HCT116 (cell line): ENCODE results near the gene WDFY2. TPM values are rescaled to one million over a fixed set of nuclear protein-coding genes. Genes with fewer than 3 reads are reported as not detected.

Source experiments
- ATAC-seq: fragments of 200-7000 bp; cut with Tn5 transposase; 2 replicates; pipeline ENCODE4 v1.9.1; 2020; ENCODE audit warnings: mild to moderate bottlenecking, moderate library complexity
- BruUV-seq: library from RNA; stranded (reverse); fragments of 400-500 nt; replicated peaks from 2 replicates; lab custom pipeline; 2021; lab: Mats Ljungman, UMichigan
- CTCF ChIA-PET: fragments of 300-600 bp; sonication (Branson Sonifier 250); formaldehyde crosslinking; loops from one replicate; lab custom pipeline; 2021; ENCODE audit warnings: antibody characterized with exemption; lab: Charles Lee
- POLR2A ChIA-PET: fragments of 300-600, 350-600 bp; sonication (Branson Sonifier 250); formaldehyde crosslinking; loops from one replicate; lab custom pipeline; 2021; ENCODE audit warnings: antibody characterized with exemption; lab: Charles Lee
- RAD21 ChIA-PET, 2 experiments: fragments of 300-600 bp; sonication (Branson Sonifier 250); formaldehyde crosslinking; loops; one replicate each; lab custom pipeline; 2023; ENCODE audit warnings: low total read pairs in 2 of 2; ENCODE audit not compliant: uncharacterized antibody in 2 of 2, unreplicated experiment in 2 of 2, low non-redundant PET in 1 of 2; lab: Charles Lee
- DNase-seq: peaks from one replicate; pipeline ENCODE4 v3.0.0-alpha.2; 2010; ENCODE audit warnings: low read depth, low spot score
- H2AFZ ChIP-seq: fragments of 200-600 bp; shearing (Covaris generic), sonication (generic); 2 replicates; pipeline ENCODE4 v1.6.1; 2017; ENCODE audit warnings: low read depth, mixed run types, mixed read lengths, antibody characterized with exemption, low read length; ENCODE audit not compliant: poor library complexity, severe bottlenecking
- H3K27ac ChIP-seq: 2 replicates; pipeline ENCODE4 v1.5.1; 2012; ENCODE audit warnings: low read depth, low read length
- H3K27me3 ChIP-seq: fragments of 200-600 bp; sonication (generic); 2 replicates; pipeline ENCODE4 v1.6.1; 2016; ENCODE audit warnings: mixed run types, low read length, mixed read lengths; ENCODE audit not compliant: insufficient read depth
- H3K36me3 ChIP-seq, 2 experiments: fragments of 200-500 bp in 1 of 2; fragments of 200-600 bp in 1 of 2; sonication (Bioruptor generic) in 1 of 2; sonication (generic) in 1 of 2; 2 replicates each; pipeline versions ENCODE4 v1.5.1 to v1.6.1; 2014 to 2016; ENCODE audit warnings: low read length in 2 of 2, inconsistent platforms in 1 of 2, mixed read lengths in 1 of 2, mixed run types in 1 of 2; ENCODE audit not compliant: insufficient read depth in 2 of 2, control insufficient read depth in 1 of 2
- H3K4me1 ChIP-seq, 2 experiments: fragments of 200-600 bp in 1 of 2; sonication (generic) in 1 of 2; 2 replicates each; pipeline versions ENCODE4 v1.5.1 to v1.6.1; 2012 to 2017; ENCODE audit warnings: low read length in 2 of 2, inconsistent platforms in 1 of 2, mild to moderate bottlenecking in 1 of 2, mixed read lengths in 1 of 2, mixed run types in 1 of 2, moderate library complexity in 1 of 2; ENCODE audit not compliant: insufficient read depth in 2 of 2, control insufficient read depth in 1 of 2
- H3K4me2 ChIP-seq: fragments of 200-600 bp; sonication (generic); 2 replicates; pipeline ENCODE4 v1.6.1; 2017; ENCODE audit warnings: mixed run types, low read length, mixed read lengths
- H3K4me3 ChIP-seq, 2 experiments: fragments of 200-600 bp in 1 of 2; sonication (generic) in 1 of 2; replicated peaks in 1 of 2; 2 replicates each; pipeline ENCODE4 v1.5.1; 2011 to 2016; ENCODE audit warnings: low read length in 2 of 2, control low read depth in 1 of 2, low read depth in 1 of 2, mild to moderate bottlenecking in 1 of 2, mixed read lengths in 1 of 2, mixed run types in 1 of 2
- H3K79me2 ChIP-seq: fragments of 200-600 bp; sonication (generic); 2 replicates; pipeline ENCODE4 v1.6.1; 2017; ENCODE audit warnings: mild to moderate bottlenecking, mixed run types, low read length, moderate library complexity, mixed read lengths; ENCODE audit not compliant: insufficient read depth
- H3K9ac ChIP-seq: fragments of 200-600 bp; sonication (generic); 2 replicates; pipeline ENCODE4 v1.6.1; 2016; ENCODE audit warnings: low read length, mixed read lengths
- H3K9me2 ChIP-seq: fragments of 200-600 bp; sonication (generic), shearing (Covaris generic); 2 replicates; pipeline ENCODE4 v1.6.1; 2017; ENCODE audit warnings: mixed run types, mild to moderate bottlenecking, moderate library complexity; ENCODE audit not compliant: insufficient read depth
- H3K9me3 ChIP-seq, 2 experiments: fragments of 200-500 bp in 1 of 2; fragments of 200-600 bp in 1 of 2; sonication (Bioruptor generic) in 1 of 2; sonication (generic) in 1 of 2; 2 replicates each; pipeline ENCODE4 v1.6.1; 2014 to 2017; ENCODE audit warnings: low read length in 2 of 2, mixed read lengths in 2 of 2, inconsistent platforms in 1 of 2, low read depth in 1 of 2, mild to moderate bottlenecking in 1 of 2, mixed run types in 1 of 2, moderate library complexity in 1 of 2; ENCODE audit not compliant: control insufficient read depth in 1 of 2, insufficient read depth in 1 of 2
- H4K20me1 ChIP-seq: fragments of 200-600 bp; sonication (generic), shearing (Covaris generic); 2 replicates; pipeline ENCODE4 v1.6.1; 2017; ENCODE audit warnings: mixed run types, mild to moderate bottlenecking, moderate library complexity; ENCODE audit not compliant: insufficient read depth
- ATF3 ChIP-seq: IDR thresholded peaks from 2 replicates; pipeline ENCODE4 v1.6.1; 2012
- CBX3 ChIP-seq: IDR thresholded peaks from 2 replicates; pipeline ENCODE4 v1.6.1; 2012; ENCODE audit warnings: low read depth
- CTCF ChIP-seq, 3 experiments: fragments of 200-600 bp in 1 of 3; sonication (generic) in 1 of 3; IDR thresholded peaks in 2 of 3; conservative IDR thresholded peaks in 1 of 3; 2 replicates each; pipeline ENCODE4 v1.5.1; 2012 to 2017; ENCODE audit warnings: low read depth in 2 of 3, low read length in 2 of 3, antibody characterized with exemption in 1 of 3, borderline replicate concordance in 1 of 3, control low read depth in 1 of 3, mild to moderate bottlenecking in 1 of 3, mixed read lengths in 1 of 3, mixed run types in 1 of 3, moderate library complexity in 1 of 3; ENCODE audit not compliant: insufficient read depth in 1 of 3
- EGR1 ChIP-seq: IDR thresholded peaks from 2 replicates; pipeline ENCODE4 v1.6.1; 2012; ENCODE audit warnings: low read depth
- ELF1 ChIP-seq: IDR thresholded peaks from 2 replicates; pipeline ENCODE4 v1.6.1; 2012; ENCODE audit warnings: low read depth, borderline replicate concordance
- EZH2 ChIP-seq: fragments of 200-600 bp; sonication (generic); IDR thresholded peaks from 2 replicates; pipeline ENCODE4 v1.6.1; 2017; ENCODE audit warnings: antibody characterized with exemption, mixed run types
- EZH2phosphoT487 ChIP-seq: fragments of 200-600 bp; IDR thresholded peaks from 2 replicates; pipeline ENCODE4 v1.6.1; 2018; ENCODE audit warnings: antibody characterized with exemption, borderline replicate concordance
- FOSL1 ChIP-seq: IDR thresholded peaks from 2 replicates; pipeline ENCODE4 v1.6.1; 2012; ENCODE audit warnings: low read depth
- JUND ChIP-seq: IDR thresholded peaks from 2 replicates; pipeline ENCODE4 v1.6.1; 2012
- POLR2AphosphoS5 ChIP-seq: IDR thresholded peaks from 2 replicates; pipeline ENCODE4 v1.6.1; 2011; ENCODE audit warnings: mild to moderate bottlenecking, low read depth, low read length, moderate library complexity
- SRF ChIP-seq: IDR thresholded peaks from 2 replicates; pipeline ENCODE4 v1.6.1; 2012; ENCODE audit warnings: low read depth
- ZBTB33 ChIP-seq: IDR thresholded peaks from 2 replicates; pipeline ENCODE4 v1.6.1; 2011; ENCODE audit warnings: mild to moderate bottlenecking, low read length, moderate library complexity; ENCODE audit not compliant: insufficient replicate concordance; ENCODE audit errors: extremely low read depth
- ZFX ChIP-seq: fragments of 450-650 bp; IDR thresholded peaks from 2 replicates; pipeline ENCODE4 v1.6.1; 2017
- ZNF274 ChIP-seq: fragments of 200-500 bp; sonication (Bioruptor generic); IDR thresholded peaks from 2 replicates; pipeline ENCODE4 v1.6.1; 2014; ENCODE audit warnings: mild to moderate bottlenecking, low read depth, low read length, inconsistent platforms
- intact Hi-C: fragments of 100-400 bp; cut with micrococcal nuclease; formaldehyde crosslinking; loops from 2 replicates; pipeline ENCODE4 v1.10.0; 2022
- total RNA-seq: library from RNA; stranded (reverse); gene quantifications from one replicate; pipeline ENCODE4 v1.2.1, GENCODE V29; 2021; ENCODE audit not compliant: unreplicated experiment

WDFY2 gene
- total RNA-seq, 1 experiment from 2014 or later, result 6.1 TPM

GRCh38 chr13:51782026-51782710, 197.9 kb downstream of the WDFY2 start:
- TF ChIP-seq ELF1, result no peak
- TF ChIP-seq POLR2AphosphoS5, result no peak
- TF ChIP-seq SRF, result no peak
- Histone ChIP-seq H3K4me3 (no peak overlapping the region), H3K4me2 (no peak overlapping the region), H3K27ac (no peak overlapping the region), H3K9me2 (no peaks in the 10 kb centered on the region), H3K79me2 (no peaks in the 10 kb centered on the region), H2AFZ (no peak overlapping the region), H3K9ac (no peak overlapping the region), H4K20me1 (no peaks in the 10 kb centered on the region), H3K9me3 (no peaks in the 10 kb centered on the region), H3K36me3 (no peaks in the 10 kb centered on the region), H3K27me3 (no peaks in the 10 kb centered on the region), H3K4me1 (no peaks in the 10 kb centered on the region)
- ChIA-PET CTCF (interaction anchor here (1.1 to 1.6 kb wide), 3 partner anchors 15 to 496 kb away, joined by 3 to 6 read pairs (median 4); no protein-coding TSS in a partner anchor), POLR2A (no interaction called here), RAD21 (no interaction called here)
- ATAC-seq, result no peak
- no TSS peak for BruUV-seq
- intact Hi-C loops, result loop anchor here (5.0 kb wide), 1 partner anchor 330 kb away; the partner anchor contains the start of gene INTS6
- no peak for DNase-seq

GRCh38 chr13:51783428-51784094, 199.3 kb downstream of the WDFY2 start:
- Histone ChIP-seq H3K4me3 (no peak overlapping the region), H2AFZ (no peak overlapping the region), H3K4me1 (no peaks in the 10 kb centered on the region), H3K36me3 (no peaks in the 10 kb centered on the region), H3K9me2 (no peaks in the 10 kb centered on the region), H3K27me3 (no peaks in the 10 kb centered on the region), H3K79me2 (no peaks in the 10 kb centered on the region), H3K4me2 (no peak overlapping the region), H3K9ac (no peak overlapping the region), H3K9me3 (no peaks in the 10 kb centered on the region), H4K20me1 (no peaks in the 10 kb centered on the region), H3K27ac (no peak overlapping the region)
- ChIA-PET CTCF (interaction anchor here (1.1 to 1.6 kb wide), 2 partner anchors 14 to 497 kb away, joined by 3 to 4 read pairs; no protein-coding TSS in a partner anchor), POLR2A (interaction anchor here (1.0 kb wide), 1 partner anchor 330 kb away, joined by 3 read pairs; no protein-coding TSS in a partner anchor), RAD21 (no interaction called here)
- BruUV-seq, result no TSS peak
- intact Hi-C loops, result loop anchor here (5.0 kb wide), 1 partner anchor 331 kb away; the partner anchor contains the start of gene INTS6
- no peak for DNase-seq
- ATAC-seq, result no peak
- TF ChIP-seq EZH2 (no peak), JUND (no peak), ZNF274 (no peak), ZBTB33 (no peak), ATF3 (no peak), FOSL1 (no peak), ZFX (no peak), CTCF (IDR thresholded peaks at IDR 0.05 in 2 of 3, conservative IDR thresholded peaks at IDR 0.05 in 1 of 3; ENCODE audit: borderline replicate concordance in 1 of 3, insufficient read depth in 1 of 3, low read depth in 2 of 3, low read length in 2 of 3) (no peak), EZH2phosphoT487 (no peak), EGR1 (no peak), CBX3 (no peak)
